Brain microvascular endothelial cell (primary cell): ENCODE data around the gene DYNAP.
A peak's percentile ranks its signal among the peaks of the same experiment; 100 is the strongest.

Source experiments
- DNase-seq: peaks from one replicate; pipeline ENCODE4 v3.0.0-alpha.2; 2020
- H3K27ac ChIP-seq: fragments of 250-450 bp; sonication (Bioruptor Pico); 2 replicates; pipeline ENCODE4 v1.5.1; 2020; ENCODE audit warnings: mild to moderate bottlenecking, moderate library complexity
- H3K27me3 ChIP-seq: fragments of 250-450 bp; sonication (Bioruptor Pico); replicated peaks from 2 replicates; pipeline ENCODE4 v1.5.1; 2020; ENCODE audit warnings: mild to moderate bottlenecking
- H3K36me3 ChIP-seq: fragments of 250-450 bp; sonication (Bioruptor Pico); replicated peaks from 2 replicates; pipeline ENCODE4 v1.5.1; 2020; ENCODE audit warnings: mild to moderate bottlenecking
- H3K4me3 ChIP-seq: 2 replicates; pipeline ENCODE4 v1.5.1; 2011; ENCODE audit warnings: low read depth, mild to moderate bottlenecking, control low read depth, low read length, moderate library complexity
- CTCF ChIP-seq: IDR thresholded peaks from 2 replicates; pipeline ENCODE4 v1.5.1; 2011; ENCODE audit warnings: low read depth, mild to moderate bottlenecking, moderate library complexity, low read length, control low read depth, inconsistent platforms; ENCODE audit errors: missing control alignments
- in situ Hi-C: cut with HindIII; loops from 2 replicates; pipeline ENCODE4 v1.10.0; 2017; ENCODE audit warnings: low sequenced_read_pairs, low pct_ligation_motif_present

Gene DYNAP

GRCh38 chr18:54636217-54636616 is 45.2 kb downstream of the DYNAP start:
- TF ChIP-seq CTCF, result no peak
- Histone ChIP-seq H3K4me3 (no peak overlapping the region), H3K27me3 (no peaks in the 10 kb centered on the region), H3K36me3 (no peaks in the 10 kb centered on the region), H3K27ac (no peak overlapping the region)
- DNase-seq, result no peak
- in situ Hi-C loops, result no loop called here

- Histone ChIP-seq H3K27me3 (no peaks in the 10 kb centered on the region), H3K36me3 (no peaks in the 10 kb centered on the region), H3K27ac (no peak overlapping the region), H3K4me3 (no peak overlapping the region)
- in situ Hi-C loops, result no loop called here
- TF ChIP-seq CTCF, result no peak
- no peak for DNase-seq
Measured at GRCh38 chr18:54641734-54642133, 50.7 kb downstream of the DYNAP start.

GRCh38 chr18:54647176-54647575 is 56.1 kb downstream of the DYNAP start:
- H3K4me3 ChIP-seq, result no peak overlapping the region
- peak; percentile 5 for DNase-seq
- in situ Hi-C loops, result no loop called here
- TF ChIP-seq CTCF, result peak; percentile 66
- H3K27ac ChIP-seq, result no peak overlapping the region
- H3K27me3 ChIP-seq, result no peaks in the 10 kb centered on the region
- no peaks in the 10 kb centered on the region for H3K36me3 ChIP-seq
